GM21529 (cell line): ENCODE results near the gene MARCKS.
"Not testable (repeated sequence)": the region's sequence is repeated elsewhere in the genome, so short reads cannot be mapped to it uniquely, and the experiment has no call there.

Source experiments
- ATAC-seq: cut with Tn5 transposase; IDR thresholded peaks from one replicate; pipeline ENCODE4 v1.9.1; 2021; ENCODE audit not compliant: unreplicated experiment

MARCKS gene

GRCh38 chr6:113882336-113883022 lies 25.3 kb downstream of the MARCKS start:
- no peak for ATAC-seq

GRCh38 chr6:113884011-113884410 lies 26.9 kb downstream of the MARCKS start:
- ATAC-seq: no peak

- ATAC-seq: no peak
Measured at GRCh38 chr6:113886512-113886911, 29.4 kb downstream of the MARCKS start.

GRCh38 chr6:113888493-113888892 lies 31.3 kb downstream of the MARCKS start:
- no peak for ATAC-seq

- no peak for ATAC-seq
Measured at GRCh38 chr6:113888956-113889630, 31.9 kb downstream of the MARCKS start.

GRCh38 chr6:113893451-113893850 lies 36.3 kb downstream of the MARCKS start:
- no peak for ATAC-seq

- ATAC-seq: no peak
Measured at GRCh38 chr6:113893866-113894265, 36.7 kb downstream of the MARCKS start.

GRCh38 chr6:113894712-113895674 lies 37.8 kb downstream of the MARCKS start:
- no peak for ATAC-seq

- no peak for ATAC-seq
Measured at GRCh38 chr6:113901482-113901881, 44.3 kb downstream of the MARCKS start.

- no peak for ATAC-seq
Measured at GRCh38 chr6:113903666-113904330, 46.7 kb downstream of the MARCKS start.

- ATAC-seq: no peak
Measured at GRCh38 chr6:113907102-113907815, 50.1 kb downstream of the MARCKS start.

- ATAC-seq: no peak
Measured at GRCh38 chr6:113908801-113909200, 51.7 kb downstream of the MARCKS start.

GRCh38 chr6:113909224-113909856 lies 52.2 kb downstream of the MARCKS start:
- peak; percentile 67 for ATAC-seq

GRCh38 chr6:113910285-113910684 lies 53.1 kb downstream of the MARCKS start:
- ATAC-seq: not testable (repeated sequence)
